GM20431 (cell line): ENCODE measurements around the gene ATP11A.

ENCODE experiments used
- in situ Hi-C: fragments of 300-500 bp; cut with MseI, MboI; formaldehyde crosslinking; loops from one replicate; pipeline ENCODE4 v1.15.0; 2020; ENCODE audit warnings: low sequenced_read_pairs; ENCODE audit not compliant: unreplicated experiment

The ATP11A gene

DNA sequence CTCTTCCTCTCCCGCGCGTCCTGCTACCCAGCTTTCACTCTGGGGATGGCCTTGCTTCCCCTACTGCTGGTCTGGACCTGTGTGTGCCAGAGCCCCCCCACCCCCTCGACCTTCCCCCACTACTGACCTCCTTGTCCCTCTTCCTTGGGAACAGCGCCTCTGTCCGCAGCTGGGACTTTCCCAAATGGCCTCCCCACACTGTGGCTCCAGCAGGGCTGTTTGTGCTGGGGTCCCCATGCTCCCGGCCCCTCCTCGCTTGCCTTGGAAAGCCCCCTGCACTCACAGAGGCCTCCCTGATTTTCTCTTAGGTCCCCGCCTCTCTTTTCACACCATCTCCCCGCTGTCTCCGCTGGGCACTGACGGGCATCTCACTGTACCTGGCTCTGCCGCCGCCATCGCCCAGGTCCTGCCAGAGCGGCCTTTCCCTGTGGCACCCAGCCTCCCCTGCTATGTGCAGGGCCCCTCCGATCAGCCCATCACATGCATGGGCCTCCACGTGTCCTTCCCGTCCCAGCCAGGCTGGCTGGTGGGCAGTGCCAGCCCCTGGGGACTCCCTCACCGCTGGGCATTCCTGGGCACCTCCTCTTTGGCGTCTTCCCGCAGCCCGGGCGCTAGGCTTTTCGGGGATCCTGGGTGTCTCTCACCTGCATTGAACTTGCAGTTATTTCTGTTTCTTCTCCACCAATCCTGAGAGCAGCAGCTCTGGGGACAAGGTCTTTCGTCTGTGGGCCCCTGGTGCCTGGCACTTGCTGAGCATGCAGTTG lies 118.7 kb downstream of the ATP11A start:
- in situ Hi-C loops: no loop called here

- in situ Hi-C loops: no loop called here
Measured at GRCh38 chr13:112809332-112810315, 119.8 kb downstream of the ATP11A start.

DNA sequence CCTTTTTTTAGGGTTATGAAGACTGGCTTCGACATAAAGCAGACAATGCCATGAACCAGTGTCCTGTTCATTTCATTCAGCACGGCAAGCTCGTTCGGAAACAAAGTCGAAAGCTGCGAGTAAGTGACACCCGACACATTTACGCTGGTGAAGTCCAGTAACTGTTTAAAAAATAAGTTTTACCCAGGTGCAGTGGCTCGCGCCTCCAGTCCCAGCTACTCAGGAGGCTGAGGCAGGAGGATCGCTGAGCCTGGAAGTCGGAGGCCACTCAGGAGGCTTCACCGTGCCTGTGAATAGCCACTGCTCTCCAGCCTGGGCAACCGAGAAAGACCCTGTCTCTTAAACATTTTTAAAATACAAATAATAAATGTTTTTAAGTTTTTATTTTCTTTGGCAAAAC lies 120.8 kb downstream of the ATP11A start:
- in situ Hi-C loops: no loop called here

GRCh38 chr13:112812306-112813055 lies 122.6 kb downstream of the ATP11A start:
- in situ Hi-C loops: no loop called here

GRCh38 chr13:112813552-112813951 lies 123.7 kb downstream of the ATP11A start:
- in situ Hi-C loops: no loop called here

GRCh38 chr13:112814905-112815585 lies 125.2 kb downstream of the ATP11A start:
- in situ Hi-C loops: no loop called here

- in situ Hi-C loops: no loop called here
Measured at GRCh38 chr13:112815871-112816270, 126.0 kb downstream of the ATP11A start.

- in situ Hi-C loops: no loop called here
Measured at GRCh38 chr13:112818040-112818697, 128.3 kb downstream of the ATP11A start.

GRCh38 chr13:112818698-112819045 lies 128.8 kb downstream of the ATP11A start:
- in situ Hi-C loops: no loop called here

DNA sequence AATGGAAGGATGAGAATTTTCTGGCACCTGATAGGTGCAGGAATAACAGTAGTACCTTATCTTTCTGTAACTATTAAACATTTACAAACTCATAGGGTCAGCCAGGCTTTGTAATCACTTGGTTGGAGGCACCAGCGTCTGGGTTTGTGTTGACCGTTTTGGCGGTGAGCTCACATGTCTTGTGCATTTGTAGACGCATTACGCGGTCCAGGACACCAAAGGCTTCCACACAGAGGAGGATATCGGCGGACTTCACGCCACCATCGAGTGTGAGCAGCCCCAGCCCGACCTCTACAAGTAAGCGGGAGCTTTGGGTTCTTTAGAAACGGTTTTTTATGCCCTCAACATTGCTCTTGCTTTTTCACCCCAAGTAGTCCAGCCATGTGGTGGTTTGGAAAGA lies 129.3 kb downstream of the ATP11A start:
- in situ Hi-C loops: no loop called here

GRCh38 chr13:112819816-112820215 lies 130.0 kb downstream of the ATP11A start:
- in situ Hi-C loops: no loop called here

- in situ Hi-C loops: no loop called here
Measured at GRCh38 chr13:112820318-112820717, 130.5 kb downstream of the ATP11A start.

GRCh38 chr13:112821340-112822055 lies 131.7 kb downstream of the ATP11A start:
- in situ Hi-C loops: no loop called here

DNA sequence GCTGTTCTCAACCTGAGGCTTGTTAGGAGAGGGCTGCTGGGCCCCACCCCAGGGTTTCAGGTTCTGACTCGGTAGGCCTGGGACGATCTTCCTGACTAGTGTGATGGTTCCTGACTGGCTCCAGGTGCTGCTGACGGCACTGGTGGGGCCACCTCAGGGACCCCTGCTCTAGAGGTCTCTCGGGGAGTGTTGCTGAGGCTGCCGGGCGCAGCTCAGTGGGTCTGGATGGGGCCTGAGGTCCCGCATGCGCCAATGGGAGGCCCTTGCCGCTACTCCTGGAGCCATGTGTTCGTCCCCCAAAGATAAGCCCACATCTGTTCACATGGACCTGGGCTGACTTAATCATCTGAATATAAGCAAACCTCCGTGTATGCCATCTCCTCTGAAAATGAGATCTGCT lies 133.0 kb downstream of the ATP11A start:
- in situ Hi-C loops: no loop called here

- in situ Hi-C loops: no loop called here
Measured at GRCh38 chr13:112824429-112824828, 134.6 kb downstream of the ATP11A start.

DNA sequence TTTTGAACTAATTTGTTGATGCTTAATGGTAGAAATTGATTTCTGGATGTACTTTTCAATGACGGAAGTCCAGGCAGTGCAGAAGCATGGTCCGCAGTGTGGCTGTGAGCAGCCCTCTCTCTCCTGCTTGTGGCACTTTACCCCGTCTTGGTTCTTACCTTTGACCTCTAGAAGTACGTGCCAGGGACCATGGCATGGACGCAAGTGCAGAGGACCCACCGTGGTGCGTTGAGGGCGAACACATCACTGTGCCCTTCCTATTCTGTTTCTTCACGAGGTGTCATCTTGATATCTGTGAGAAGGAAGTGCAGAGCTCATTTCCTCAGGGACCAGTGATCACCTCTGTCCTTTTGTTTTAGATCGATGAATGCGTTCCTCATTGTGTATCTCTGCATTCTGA lies 135.2 kb downstream of the ATP11A start:
- in situ Hi-C loops: no loop called here

GRCh38 chr13:112825875-112826274 lies 136.0 kb downstream of the ATP11A start:
- in situ Hi-C loops: no loop called here

DNA sequence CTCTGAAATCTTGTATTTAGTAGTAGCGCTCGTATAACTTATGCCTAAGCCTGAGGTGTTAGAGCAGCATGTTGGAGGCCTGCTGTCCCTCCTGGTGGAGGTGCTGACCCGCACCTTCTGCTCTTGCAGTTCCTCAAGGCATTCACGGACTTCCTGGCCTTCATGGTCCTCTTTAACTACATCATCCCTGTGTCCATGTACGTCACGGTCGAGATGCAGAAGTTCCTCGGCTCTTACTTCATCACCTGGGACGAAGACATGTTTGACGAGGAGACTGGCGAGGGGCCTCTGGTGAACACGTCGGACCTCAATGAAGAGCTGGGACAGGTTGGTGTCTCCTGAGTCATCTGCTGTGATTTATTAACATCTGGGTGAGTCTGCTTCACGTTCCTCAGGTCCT lies 136.7 kb downstream of the ATP11A start:
- in situ Hi-C loops: no loop called here
